Endothelial cell of umbilical vein (primary cell): ENCODE data around the gene TYRP1.

Source experiments
- CTCF ChIP-seq, 2 donors: IDR thresholded peaks; 1 replicate in 1 of 2; 2 replicates in 1 of 2; pipeline ENCODE4 v1.5.1; 2011; ENCODE audit warnings: low read length in 2 of 2, mild to moderate bottlenecking in 2 of 2, moderate library complexity in 2 of 2, control low read depth in 1 of 2, inconsistent platforms in 1 of 2, low read depth in 1 of 2; ENCODE audit not compliant: insufficient read depth in 1 of 2; ENCODE audit errors: extremely low read depth in 1 of 2
- FOS ChIP-seq: IDR thresholded peaks from 2 replicates; pipeline ENCODE4 v1.6.1; 2011; ENCODE audit warnings: mild to moderate bottlenecking, low read length, moderate library complexity, borderline replicate concordance; ENCODE audit not compliant: insufficient read depth
- POLR2A ChIP-seq: IDR thresholded peaks from 2 replicates; pipeline ENCODE4 v1.6.1; 2012; ENCODE audit warnings: low read depth, mild to moderate bottlenecking, control low read depth, low read length

- TF ChIP-seq CTCF (IDR thresholded peaks at IDR 0.05; ENCODE audit: extremely low read depth in 1 of 2, insufficient read depth in 1 of 2, low read depth in 1 of 2, low read length in 2 of 2) (no peak), POLR2A (no peak), FOS (no peak)
Observed at GRCh38 chr9:12730198-12730597, 37.0 kb downstream of the TYRP1 start.
